Mesothelial cell of epicardium (in vitro differentiated cells): Measurements from ENCODE around the gene GTSF1L. TPM values are rescaled to one million over a fixed set of nuclear protein-coding genes. Genes with fewer than 3 reads are reported as not detected.

Source experiments
- DNase-seq, 2 experiments: peaks; one replicate each; pipeline ENCODE4 v3.0.0; 2021; ENCODE audit warnings: low spot score in 2 of 2; ENCODE audit not compliant: unreplicated experiment in 2 of 2
- H3K27ac Mint-ChIP-seq: 2 replicates; pipeline ENCODE4 v1.8.0; 2021; ENCODE audit warnings: mixed read lengths
- H3K27me3 Mint-ChIP-seq: 2 replicates; pipeline ENCODE4 v1.8.0; 2021; ENCODE audit warnings: low read depth, mixed read lengths
- H3K36me3 Mint-ChIP-seq: 2 replicates; pipeline ENCODE4 v1.8.0; 2021; ENCODE audit warnings: mixed read lengths
- H3K4me1 Mint-ChIP-seq: 2 replicates; pipeline ENCODE4 v1.8.0; 2021; ENCODE audit warnings: mixed read lengths
- H3K4me3 Mint-ChIP-seq: 2 replicates; pipeline ENCODE4 v1.8.0; 2021; ENCODE audit warnings: mild to moderate bottlenecking, moderate library complexity, mixed read lengths
- H3K9me3 Mint-ChIP-seq: 2 replicates; pipeline ENCODE4 v1.8.0; 2021; ENCODE audit warnings: mixed read lengths
- CTCF ChIP-seq: fragments of 200-600 bp; sonication (generic); IDR thresholded peaks from one replicate; pipeline ENCODE4 v1.5.0; 2021; ENCODE audit warnings: antibody characterized with exemption; ENCODE audit not compliant: unreplicated experiment
- total RNA-seq: library from RNA; stranded (reverse); gene quantifications from 3 replicates; pipeline ENCODE4 v1.2.1, GENCODE V29; 2021

The GTSF1L gene
- total RNA-seq, 1 donor from 2014 or later: not detected

- Mint-ChIP-seq H3K27ac (no peak overlapping the region), H3K27me3 (peaks cover 2% of the 10 kb centered on the region), H3K4me1 (no peaks in the 10 kb centered on the region), H3K9me3 (no peaks in the 10 kb centered on the region), H3K36me3 (peaks cover 3% of the 10 kb centered on the region), H3K4me3 (no peak overlapping the region)
- no peak for DNase-seq
- TF ChIP-seq CTCF: no peak
Measured at GRCh38 chr20:43720007-43720406, 6.8 kb downstream of the GTSF1L start.

- Mint-ChIP-seq H3K4me3 (no peak overlapping the region), H3K4me1 (no peaks in the 10 kb centered on the region), H3K27me3 (peaks cover 2% of the 10 kb centered on the region), H3K9me3 (no peaks in the 10 kb centered on the region), H3K36me3 (peaks cover 3% of the 10 kb centered on the region), H3K27ac (no peak overlapping the region)
- TF ChIP-seq CTCF: no peak
- no peak for DNase-seq
Measured at GRCh38 chr20:43717616-43717995, 9.2 kb downstream of the GTSF1L start.

- Mint-ChIP-seq H3K36me3 (peaks cover 3% of the 10 kb centered on the region), H3K4me1 (no peaks in the 10 kb centered on the region), H3K27ac (no peak overlapping the region), H3K27me3 (peaks cover 2% of the 10 kb centered on the region), H3K4me3 (no peak overlapping the region), H3K9me3 (no peaks in the 10 kb centered on the region)
- TF ChIP-seq CTCF: no peak
- no peak for DNase-seq
Measured at GRCh38 chr20:43716757-43717615, 9.8 kb downstream of the GTSF1L start.

- no peaks in the 10 kb centered on the region for H3K4me1 Mint-ChIP-seq
- DNase-seq: no peak
- peaks cover 2% of the 10 kb centered on the region for H3K27me3 Mint-ChIP-seq
- H3K4me3 Mint-ChIP-seq: no peak overlapping the region
- H3K36me3 Mint-ChIP-seq: peaks cover 3% of the 10 kb centered on the region
- H3K27ac Mint-ChIP-seq: no peak overlapping the region
- H3K9me3 Mint-ChIP-seq: no peaks in the 10 kb centered on the region
- no peak for TF ChIP-seq CTCF
Measured at GRCh38 chr20:43716123-43716522, 10.7 kb downstream of the GTSF1L start.

- Mint-ChIP-seq H3K4me3 (no peak overlapping the region), H3K36me3 (peaks cover 3% of the 10 kb centered on the region), H3K27ac (no peak overlapping the region), H3K9me3 (no peaks in the 10 kb centered on the region), H3K27me3 (peaks cover 2% of the 10 kb centered on the region), H3K4me1 (no peaks in the 10 kb centered on the region)
- TF ChIP-seq CTCF: no peak
- no peak for DNase-seq
Measured at GRCh38 chr20:43715511-43715910, 11.3 kb downstream of the GTSF1L start.
